Neural cell (in vitro differentiated cells): ENCODE results near the gene ACACA. TPM values are rescaled to one million over a fixed set of nuclear protein-coding genes. Genes with fewer than 3 reads are reported as not detected.

ENCODE experiments used
- H2AFZ ChIP-seq: fragments of 200-600, 300-800 bp; sonication (generic), shearing (Covaris generic); 2 replicates; pipeline ENCODE4 v1.6.0; 2014; ENCODE audit warnings: low read depth, mild to moderate bottlenecking, antibody characterized with exemption, low read length, moderate library complexity
- H3F3A ChIP-seq: fragments of 200-600 bp; shearing (Covaris generic); 2 replicates; pipeline ENCODE4 v1.6.1; 2016; ENCODE audit warnings: mild to moderate bottlenecking, moderate library complexity, mixed read lengths, antibody characterized with exemption, low read length; ENCODE audit not compliant: insufficient read depth, poor library complexity, severe bottlenecking
- H3K27ac ChIP-seq: fragments of 200-600, 300-800 bp; sonication (generic), shearing (Covaris generic); 2 replicates; pipeline ENCODE4 v1.5.1; 2014; ENCODE audit warnings: mild to moderate bottlenecking, low read length, moderate library complexity
- H3K27me3 ChIP-seq: fragments of 300-800, 200-600 bp; sonication (generic), shearing (Covaris generic); 2 replicates; pipeline ENCODE4 v1.6.0; 2014; ENCODE audit warnings: mild to moderate bottlenecking, low read depth, low read length, moderate library complexity; ENCODE audit not compliant: insufficient read depth
- H3K36me3 ChIP-seq: fragments of 300-800, 200-600 bp; sonication (generic), shearing (Covaris generic); 2 replicates; pipeline ENCODE4 v1.5.1; 2014; ENCODE audit warnings: mild to moderate bottlenecking, antibody characterized with exemption, low read length, moderate library complexity; ENCODE audit not compliant: insufficient read depth
- H3K4me2 ChIP-seq: fragments of 300-800, 200-600 bp; sonication (generic), shearing (Covaris generic); 2 replicates; pipeline ENCODE4 v1.6.0; 2014; ENCODE audit warnings: mild to moderate bottlenecking, low read length
- H3K4me3 ChIP-seq: fragments of 300-800, 200-600 bp; sonication (generic), shearing (Covaris generic); 2 replicates; pipeline ENCODE4 v1.5.1; 2014; ENCODE audit warnings: mild to moderate bottlenecking, low read length, moderate library complexity
- H3K79me2 ChIP-seq: fragments of 200-600 bp; shearing (Covaris generic); replicated peaks from 2 replicates; pipeline ENCODE4 v1.6.0; 2014; ENCODE audit warnings: mild to moderate bottlenecking, low read length, moderate library complexity; ENCODE audit not compliant: insufficient read depth
- H3K9ac ChIP-seq: fragments of 300-800, 200-600 bp; sonication (generic), shearing (Covaris generic); 2 replicates; pipeline ENCODE4 v1.6.1; 2016; ENCODE audit warnings: mild to moderate bottlenecking, low read length, mixed read lengths
- H3K9me2 ChIP-seq: fragments of 200-600 bp; shearing (Covaris generic); 2 replicates; pipeline ENCODE4 v1.6.1; 2016; ENCODE audit warnings: mild to moderate bottlenecking, low read length, mixed read lengths; ENCODE audit not compliant: insufficient read depth
- H3K9me3 ChIP-seq: fragments of 200-600, 300-800 bp; sonication (generic), shearing (Covaris generic); 2 replicates; pipeline ENCODE4 v1.6.1; 2016; ENCODE audit warnings: mild to moderate bottlenecking, mixed run types, low read length, moderate library complexity, mixed read lengths
- H4K20me1 ChIP-seq: fragments of 200-600 bp; shearing (Covaris generic); 2 replicates; pipeline ENCODE4 v1.6.1; 2016; ENCODE audit warnings: mild to moderate bottlenecking, mixed run types; ENCODE audit not compliant: insufficient read depth
- CTCF ChIP-seq: fragments of 450-650 bp; IDR thresholded peaks from 2 replicates; pipeline ENCODE4 v1.5.1; 2014; ENCODE audit warnings: antibody characterized with exemption, mild to moderate bottlenecking, moderate library complexity; ENCODE audit not compliant: poor library complexity, severe bottlenecking
- EP300 ChIP-seq: fragments of 450-650 bp; conservative IDR thresholded peaks from 2 replicates; pipeline ENCODE4 v1.6.1; 2014; ENCODE audit warnings: antibody characterized with exemption, mild to moderate bottlenecking, moderate library complexity; ENCODE audit not compliant: poor library complexity, severe bottlenecking
- EZH2 ChIP-seq: fragments of 200-600, 300-800 bp; shearing (Covaris generic), sonication (generic); IDR thresholded peaks from 2 replicates; pipeline ENCODE4 v1.6.1; 2014; ENCODE audit warnings: antibody characterized with exemption, low read length, borderline replicate concordance, mild to moderate bottlenecking; ENCODE audit not compliant: insufficient read depth, poor library complexity, severe bottlenecking
- MXI1 ChIP-seq: fragments of 450-650 bp; conservative IDR thresholded peaks from 2 replicates; pipeline ENCODE4 v1.6.1; 2014; ENCODE audit warnings: antibody characterized with exemption, mild to moderate bottlenecking; ENCODE audit not compliant: poor library complexity, severe bottlenecking
- POLR2AphosphoS5 ChIP-seq: IDR thresholded peaks from 2 replicates; pipeline ENCODE4 v1.6.1; 2012
- RAD21 ChIP-seq: fragments of 450-650 bp; conservative IDR thresholded peaks from 2 replicates; pipeline ENCODE4 v1.6.1; 2014; ENCODE audit warnings: antibody characterized with exemption, mild to moderate bottlenecking, moderate library complexity
- SMC3 ChIP-seq: fragments of 450-650 bp; conservative IDR thresholded peaks from 2 replicates; pipeline ENCODE4 v1.6.1; 2014; ENCODE audit warnings: antibody characterized with exemption, mild to moderate bottlenecking, moderate library complexity; ENCODE audit not compliant: poor library complexity
- TAF1 ChIP-seq: IDR thresholded peaks from 2 replicates; pipeline ENCODE4 v1.6.1; 2012; ENCODE audit warnings: low read depth
- polyA plus RNA-seq: library from polyadenylated mRNA; depleted of rRNA; stranded (reverse); fragments of >200 nt; gene quantifications from 2 replicates; pipeline ENCODE4 v1.2.3, GENCODE V29; 2014
- TF ChIP-seq, protein P1 (sequence below): IDR thresholded peaks from 2 replicates; pipeline ENCODE4 v1.6.1; 2012; ENCODE audit warnings: borderline replicate concordance

The ACACA gene
- polyA plus RNA-seq, 1 donor from 2014 or later, result 38.4 TPM

GRCh38 chr17:37065486-37066321 is 340.9 kb downstream of the ACACA start:
- Histone ChIP-seq H3K27ac (no peak overlapping the region), H3K4me3 (no peak overlapping the region), H3K79me2 (no peaks in the 10 kb centered on the region), H3K9ac (no peak overlapping the region), H3K4me2 (no peak overlapping the region), H3K36me3 (no peaks in the 10 kb centered on the region), H3K9me3 (no peaks in the 10 kb centered on the region), H4K20me1 (no peaks in the 10 kb centered on the region), H3F3A (no peaks in the 10 kb centered on the region), H2AFZ (no peak overlapping the region), H3K27me3 (no peaks in the 10 kb centered on the region), H3K9me2 (no peaks in the 10 kb centered on the region)
- no peak for TF ChIP-seq SMC3
- no peak for TF ChIP-seq EZH2
- TF ChIP-seq, protein P1, sequence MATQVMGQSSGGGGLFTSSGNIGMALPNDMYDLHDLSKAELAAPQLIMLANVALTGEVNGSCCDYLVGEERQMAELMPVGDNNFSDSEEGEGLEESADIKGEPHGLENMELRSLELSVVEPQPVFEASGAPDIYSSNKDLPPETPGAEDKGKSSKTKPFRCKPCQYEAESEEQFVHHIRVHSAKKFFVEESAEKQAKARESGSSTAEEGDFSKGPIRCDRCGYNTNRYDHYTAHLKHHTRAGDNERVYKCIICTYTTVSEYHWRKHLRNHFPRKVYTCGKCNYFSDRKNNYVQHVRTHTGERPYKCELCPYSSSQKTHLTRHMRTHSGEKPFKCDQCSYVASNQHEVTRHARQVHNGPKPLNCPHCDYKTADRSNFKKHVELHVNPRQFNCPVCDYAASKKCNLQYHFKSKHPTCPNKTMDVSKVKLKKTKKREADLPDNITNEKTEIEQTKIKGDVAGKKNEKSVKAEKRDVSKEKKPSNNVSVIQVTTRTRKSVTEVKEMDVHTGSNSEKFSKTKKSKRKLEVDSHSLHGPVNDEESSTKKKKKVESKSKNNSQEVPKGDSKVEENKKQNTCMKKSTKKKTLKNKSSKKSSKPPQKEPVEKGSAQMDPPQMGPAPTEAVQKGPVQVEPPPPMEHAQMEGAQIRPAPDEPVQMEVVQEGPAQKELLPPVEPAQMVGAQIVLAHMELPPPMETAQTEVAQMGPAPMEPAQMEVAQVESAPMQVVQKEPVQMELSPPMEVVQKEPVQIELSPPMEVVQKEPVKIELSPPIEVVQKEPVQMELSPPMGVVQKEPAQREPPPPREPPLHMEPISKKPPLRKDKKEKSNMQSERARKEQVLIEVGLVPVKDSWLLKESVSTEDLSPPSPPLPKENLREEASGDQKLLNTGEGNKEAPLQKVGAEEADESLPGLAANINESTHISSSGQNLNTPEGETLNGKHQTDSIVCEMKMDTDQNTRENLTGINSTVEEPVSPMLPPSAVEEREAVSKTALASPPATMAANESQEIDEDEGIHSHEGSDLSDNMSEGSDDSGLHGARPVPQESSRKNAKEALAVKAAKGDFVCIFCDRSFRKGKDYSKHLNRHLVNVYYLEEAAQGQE, result no peak
- no peak for TF ChIP-seq EP300
- no peak for TF ChIP-seq MXI1
- no peak for TF ChIP-seq POLR2AphosphoS5
- no peak for TF ChIP-seq CTCF
- TF ChIP-seq RAD21, result no peak
- TF ChIP-seq TAF1, result no peak

GRCh38 chr17:37064956-37065355 is 341.7 kb downstream of the ACACA start:
- Histone ChIP-seq H2AFZ (no peak overlapping the region), H3K4me2 (no peak overlapping the region), H3K27ac (no peak overlapping the region), H3K36me3 (no peaks in the 10 kb centered on the region), H4K20me1 (no peaks in the 10 kb centered on the region), H3K27me3 (no peaks in the 10 kb centered on the region), H3F3A (no peaks in the 10 kb centered on the region), H3K4me3 (no peak overlapping the region), H3K79me2 (no peaks in the 10 kb centered on the region), H3K9ac (no peak overlapping the region), H3K9me2 (no peaks in the 10 kb centered on the region), H3K9me3 (no peaks in the 10 kb centered on the region)
- TF ChIP-seq RAD21, result no peak
- TF ChIP-seq, protein P1, result no peak
- TF ChIP-seq POLR2AphosphoS5, result no peak
- TF ChIP-seq MXI1, result no peak
- no peak for TF ChIP-seq SMC3
- TF ChIP-seq EZH2, result no peak
- no peak for TF ChIP-seq CTCF
- TF ChIP-seq TAF1, result no peak
- TF ChIP-seq EP300, result no peak
